IMR-90 (cell line): ENCODE data around the gene AP3B1.

Experiments used
- BHLHE40 ChIP-seq: fragments of 150-350 bp; IDR thresholded peaks from 2 replicates; pipeline ENCODE4 v1.6.1; 2016; ENCODE audit warnings: mild to moderate bottlenecking, low read depth, low read length
- CEBPB ChIP-seq: IDR thresholded peaks from 2 replicates; pipeline ENCODE4 v1.6.1; 2012; ENCODE audit warnings: low read depth, low read length, improper control_type of control experiment
- CTCF ChIP-seq: conservative IDR thresholded peaks from 2 replicates; pipeline ENCODE4 v1.5.1; 2012; ENCODE audit warnings: mild to moderate bottlenecking, low read depth, low read length, improper control_type of control experiment
- FOS ChIP-seq: fragments of 150-350 bp; IDR thresholded peaks from 2 replicates; pipeline ENCODE4 v1.6.1; 2016; ENCODE audit warnings: low read depth, low read length
- MAZ ChIP-seq: IDR thresholded peaks from 2 replicates; pipeline ENCODE4 v1.6.1; 2012; ENCODE audit warnings: low read depth, mild to moderate bottlenecking, low read length, improper control_type of control experiment, moderate library complexity, borderline replicate concordance
- POLR2A ChIP-seq: IDR thresholded peaks from 2 replicates; pipeline ENCODE4 v1.6.1; 2012; ENCODE audit warnings: mild to moderate bottlenecking, low read depth, low read length
- RAD21 ChIP-seq: IDR thresholded peaks from 2 replicates; pipeline ENCODE4 v1.6.1; 2012; ENCODE audit warnings: low read length, improper control_type of control experiment
- TF ChIP-seq, protein P1 (sequence below): fragments of 150-350 bp; IDR thresholded peaks from 2 replicates; pipeline ENCODE4 v1.6.1; 2017; ENCODE audit warnings: mild to moderate bottlenecking, antibody characterized with exemption, low read length, low read depth

DNA sequence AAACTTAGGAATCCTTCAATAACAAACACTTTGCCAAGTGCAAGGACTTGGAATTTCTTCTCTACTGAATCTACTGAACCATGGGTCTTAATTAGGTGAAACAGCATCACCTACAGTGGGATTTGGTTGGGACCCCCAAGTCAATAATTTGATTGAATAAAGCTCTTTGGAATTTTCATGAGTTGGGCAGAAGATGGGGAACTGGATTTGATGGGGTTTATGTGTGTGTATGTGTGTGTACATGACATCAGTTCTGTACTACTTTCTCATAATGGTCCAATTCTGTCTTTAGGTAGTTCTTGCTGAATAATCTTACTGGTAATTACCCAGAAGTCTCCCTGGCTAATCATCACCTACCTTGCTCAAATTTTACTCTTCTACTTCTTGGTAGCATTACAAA lies 319.9 kb downstream of the AP3B1 start:
- TF ChIP-seq CTCF (no peak), POLR2A (no peak), RAD21 (no peak), MAZ (no peak), FOS (no peak), CEBPB (no peak), BHLHE40 (no peak)
- TF ChIP-seq, protein P1, sequence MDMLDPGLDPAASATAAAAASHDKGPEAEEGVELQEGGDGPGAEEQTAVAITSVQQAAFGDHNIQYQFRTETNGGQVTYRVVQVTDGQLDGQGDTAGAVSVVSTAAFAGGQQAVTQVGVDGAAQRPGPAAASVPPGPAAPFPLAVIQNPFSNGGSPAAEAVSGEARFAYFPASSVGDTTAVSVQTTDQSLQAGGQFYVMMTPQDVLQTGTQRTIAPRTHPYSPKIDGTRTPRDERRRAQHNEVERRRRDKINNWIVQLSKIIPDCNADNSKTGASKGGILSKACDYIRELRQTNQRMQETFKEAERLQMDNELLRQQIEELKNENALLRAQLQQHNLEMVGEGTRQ, result no peak
